ENCODE measurements around the gene NPL.

DNA sequence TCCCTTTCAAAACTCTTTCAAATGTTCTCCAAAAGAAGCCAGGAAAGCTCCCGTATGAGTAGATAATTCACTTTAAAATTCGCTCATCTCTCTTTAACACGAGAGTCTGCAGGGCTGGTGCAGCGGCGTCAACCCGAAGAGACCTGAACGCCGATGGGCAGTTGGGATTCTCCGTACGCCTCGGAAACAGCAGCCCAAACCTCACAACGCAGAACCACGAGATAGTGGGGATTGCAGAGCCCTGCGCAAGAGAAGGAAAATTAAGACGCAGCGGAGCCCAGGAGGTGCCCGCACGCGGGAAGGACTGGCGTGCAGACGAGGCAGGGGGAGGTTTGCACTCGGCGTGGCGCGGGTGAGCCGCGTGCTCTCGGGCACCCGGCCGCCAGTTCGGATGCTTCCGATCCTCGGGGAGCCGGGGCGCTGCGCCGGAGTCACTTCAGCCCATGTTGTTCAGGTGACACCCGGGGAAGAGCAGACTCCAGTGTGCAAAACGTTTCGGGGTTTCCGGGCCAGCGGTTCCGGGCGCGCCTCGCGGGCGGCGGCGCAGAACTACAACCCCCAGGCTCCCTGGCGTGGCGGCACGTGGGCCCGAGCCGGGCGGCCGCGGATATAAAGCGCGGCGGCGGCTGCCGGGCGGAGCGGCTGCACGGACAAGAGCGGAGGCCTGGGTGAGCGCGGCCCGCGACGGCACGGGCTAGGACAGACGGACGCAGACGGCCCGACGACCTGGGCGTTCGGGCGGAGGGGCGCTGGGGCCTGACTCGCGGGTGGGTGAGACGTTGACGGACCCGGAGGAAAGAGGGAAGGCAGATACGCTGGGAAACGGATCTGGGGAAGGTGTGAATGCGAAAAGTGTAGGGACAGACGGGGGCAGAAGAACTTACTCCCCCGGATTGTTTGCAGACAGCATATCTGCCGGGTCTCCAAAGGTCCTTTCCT, at the start of gene NPL:
- TF ChIP-seq, protein P1, sequence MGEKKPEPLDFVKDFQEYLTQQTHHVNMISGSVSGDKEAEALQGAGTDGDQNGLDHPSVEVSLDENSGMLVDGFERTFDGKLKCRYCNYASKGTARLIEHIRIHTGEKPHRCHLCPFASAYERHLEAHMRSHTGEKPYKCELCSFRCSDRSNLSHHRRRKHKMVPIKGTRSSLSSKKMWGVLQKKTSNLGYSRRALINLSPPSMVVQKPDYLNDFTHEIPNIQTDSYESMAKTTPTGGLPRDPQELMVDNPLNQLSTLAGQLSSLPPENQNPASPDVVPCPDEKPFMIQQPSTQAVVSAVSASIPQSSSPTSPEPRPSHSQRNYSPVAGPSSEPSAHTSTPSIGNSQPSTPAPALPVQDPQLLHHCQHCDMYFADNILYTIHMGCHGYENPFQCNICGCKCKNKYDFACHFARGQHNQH (CRISPR knock-in tag; IDR thresholded peaks at IDR 0.05): no peak
- TF ChIP-seq KLF15 (CRISPR knock-in tag; IDR thresholded peaks at IDR 0.05; ENCODE audit: borderline replicate concordance) (peak; percentile 59; the same call in 1 of the 2 replicates), RBM22 (optimal IDR thresholded peaks at IDR 0.05; ENCODE audit: low read length) (no peak), ZNF761 (CRISPR knock-in tag; conservative IDR thresholded peaks at IDR 0.05) (no peak), SMC3 (IDR thresholded peaks at IDR 0.05; ENCODE audit: low read length) (no peak), CEBPG (CRISPR knock-in tag; IDR thresholded peaks at IDR 0.05) (no peak), HCFC1 (IDR thresholded peaks at IDR 0.05; ENCODE audit: low read depth, low read length) (peak; percentile 77), ZMAT3 (CRISPR knock-in tag; conservative IDR thresholded peaks at IDR 0.05) (no peak), TAF15 (IDR thresholded peaks at IDR 0.05; ENCODE audit: low read depth, low read length, poor library complexity, severe bottlenecking) (no peak), TEAD2 (CRISPR knock-in tag; IDR thresholded peaks at IDR 0.05) (no peak), ZNF775 (CRISPR knock-in tag; IDR thresholded peaks at IDR 0.05; ENCODE audit: borderline replicate concordance) (no peak)
- TF ChIP-seq, protein P2, sequence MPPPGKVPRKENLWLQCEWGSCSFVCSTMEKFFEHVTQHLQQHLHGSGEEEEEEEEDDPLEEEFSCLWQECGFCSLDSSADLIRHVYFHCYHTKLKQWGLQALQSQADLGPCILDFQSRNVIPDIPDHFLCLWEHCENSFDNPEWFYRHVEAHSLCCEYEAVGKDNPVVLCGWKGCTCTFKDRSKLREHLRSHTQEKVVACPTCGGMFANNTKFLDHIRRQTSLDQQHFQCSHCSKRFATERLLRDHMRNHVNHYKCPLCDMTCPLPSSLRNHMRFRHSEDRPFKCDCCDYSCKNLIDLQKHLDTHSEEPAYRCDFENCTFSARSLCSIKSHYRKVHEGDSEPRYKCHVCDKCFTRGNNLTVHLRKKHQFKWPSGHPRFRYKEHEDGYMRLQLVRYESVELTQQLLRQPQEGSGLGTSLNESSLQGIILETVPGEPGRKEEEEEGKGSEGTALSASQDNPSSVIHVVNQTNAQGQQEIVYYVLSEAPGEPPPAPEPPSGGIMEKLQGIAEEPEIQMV (CRISPR knock-in tag; IDR thresholded peaks at IDR 0.05; ENCODE audit: low read depth): no peak
- TF ChIP-seq, protein P3, sequence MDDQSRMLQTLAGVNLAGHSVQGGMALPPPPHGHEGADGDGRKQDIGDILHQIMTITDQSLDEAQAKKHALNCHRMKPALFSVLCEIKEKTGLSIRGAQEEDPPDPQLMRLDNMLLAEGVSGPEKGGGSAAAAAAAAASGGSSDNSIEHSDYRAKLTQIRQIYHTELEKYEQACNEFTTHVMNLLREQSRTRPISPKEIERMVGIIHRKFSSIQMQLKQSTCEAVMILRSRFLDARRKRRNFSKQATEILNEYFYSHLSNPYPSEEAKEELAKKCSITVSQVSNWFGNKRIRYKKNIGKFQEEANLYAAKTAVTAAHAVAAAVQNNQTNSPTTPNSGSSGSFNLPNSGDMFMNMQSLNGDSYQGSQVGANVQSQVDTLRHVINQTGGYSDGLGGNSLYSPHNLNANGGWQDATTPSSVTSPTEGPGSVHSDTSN (CRISPR knock-in tag; IDR thresholded peaks at IDR 0.05; ENCODE audit: borderline replicate concordance): no peak

All from HepG2 (cell line).